Gastrocnemius medialis (tissue), 4 donors: Measurements from ENCODE around the gene ZBTB49.

Source experiments
- CTCF ChIP-seq, 5 experiments: fragments of 450-650 bp in 3 of 5; fragments of 200-600 bp in 2 of 5; sonication (generic) in 2 of 5; IDR thresholded peaks in 4 of 5; conservative IDR thresholded peaks in 1 of 5; 1 replicate in 4 of 5; 2 replicates in 1 of 5; pipeline ENCODE4 v1.5.1; 2016 to 2019; ENCODE audit warnings: antibody characterized with exemption in 5 of 5, mild to moderate bottlenecking in 3 of 5, moderate library complexity in 3 of 5
- POLR2A ChIP-seq, 2 donors: fragments of 450-650 bp; IDR thresholded peaks; one replicate each; pipeline ENCODE4 v1.6.1; 2017; ENCODE audit warnings: antibody characterized with exemption in 2 of 2, mild to moderate bottlenecking in 2 of 2, moderate library complexity in 2 of 2

GRCh38 chr4:4289055-4289454, 996 bp upstream of the ZBTB49 start:
- TF ChIP-seq POLR2A (IDR thresholded peaks at IDR 0.05) (no peak), CTCF (IDR thresholded peaks at IDR 0.05 in 4 of 5, conservative IDR thresholded peaks at IDR 0.05 in 1 of 5) (no peak)
